Pancreas (tissue), 10 donors: ENCODE measurements around the gene DAPK2. TPM values are rescaled to one million over a fixed set of nuclear protein-coding genes. Genes with fewer than 3 reads are reported as not detected.

ENCODE experiments used
- ATAC-seq, 4 donors: fragments of 200-7000 bp; cut with Tn5 transposase; one replicate each; pipeline versions ENCODE4 v1.8.0 to v1.9.1; 2020; ENCODE audit warnings: mild to moderate bottlenecking in 4 of 4, moderate library complexity in 4 of 4
- DNase-seq, 6 donors: peaks; one replicate each; pipeline ENCODE4 v3.0.0-alpha.2; 2020
- FAIRE-seq: peaks from 2 replicates; lab custom pipeline; 2012; peaks lifted over from hg19 to GRCh38; lab: Jason Lieb, UNC
- H3K27ac ChIP-seq, 4 donors: fragments of 200-600 bp; sonication (generic); 1 replicate in 3 of 4; 2 replicates in 1 of 4; pipeline versions ENCODE4 v1.5.0 to v1.8.0; 2020
- H3K27me3 ChIP-seq, 4 donors: fragments of 200-600 bp; one replicate each; pipeline ENCODE4 v1.8.0; 2021
- H3K36me3 ChIP-seq, 3 donors: fragments of 200-600 bp; sonication (generic) in 1 of 3; one replicate each; pipeline versions ENCODE4 v1.5.0 to v1.8.0; 2020 to 2021
- H3K4me1 ChIP-seq, 3 donors: fragments of 200-600 bp; one replicate each; pipeline ENCODE4 v1.8.0; 2021
- H3K4me3 ChIP-seq, 4 donors: fragments of 200-600 bp; sonication (generic) in 2 of 4; one replicate each; pipeline versions ENCODE4 v1.5.0 to v1.8.0; 2020 to 2021
- H3K9me3 ChIP-seq, 4 donors: fragments of 200-600 bp; one replicate each; pipeline ENCODE4 v1.8.0; 2021
- WGBS, 2 donors: extraction: QIAGEN DNeasy Blood & Tissue Kit; methylation state at CpG; one replicate each; pipeline ENCODE4 v1.1.7; 2013; 5-methylcytosine and 5-hydroxymethylcytosine counted together
- intact Hi-C, 3 donors: fragments of 100-400 bp; cut with DNase I; formaldehyde crosslinking; loops; one replicate each; pipeline versions ENCODE4 v1.11.1 to v1.14.2; 2022
- polyA plus RNA-seq, 2 donors: library from polyadenylated mRNA; stranded (reverse); fragments of 200-250 nt; gene quantifications; one replicate each; pipeline ENCODE4 v1.2.3, GENCODE V29; 2013
- total RNA-seq, 6 donors: library from RNA; stranded (reverse); fragmentation: NEBNext Ultra II Directional in 4 of 6; extraction: Animal tissue kit (Norgen Biotek cat#: 25700) in 4 of 6; gene quantifications; one replicate each; pipeline versions ENCODE4 v1.2.1 to v1.2.4, GENCODE V29; 2021 to 2023
- TF ChIP-seq, protein P1 (sequence below), 4 donors: fragments of 200-600 bp; sonication (generic) in 3 of 4; IDR thresholded peaks; one replicate each; pipeline versions ENCODE4 v1.5.0 to v1.8.0; 2021; ENCODE audit warnings: antibody characterized with exemption in 4 of 4
- donor health status: healthy with polysubstance abuse.
- donor health status: DM: no; HTN: no; CAD: no; lungs with moderate emphysema.
- donor health status: DM: no; HTN: no; CAD: no.
- donor health status: control.
- donor health status: control.
- donor health status: Bipolar disorder and iron deficiency.
- donor health status: DM: yes; HTN: yes; CAD: no.
- donor health status: DM: no; HTN: no; CAD: no.
- donor health status: DM: no; HTN: no; CAD: no.
- donor health status: DM: yes; HTN: yes; CAD: no.

DAPK2 gene
- total and polyA plus RNA-seq, 8 donors, result 2.1 to 8.0 (median 5.4) TPM

DNA sequence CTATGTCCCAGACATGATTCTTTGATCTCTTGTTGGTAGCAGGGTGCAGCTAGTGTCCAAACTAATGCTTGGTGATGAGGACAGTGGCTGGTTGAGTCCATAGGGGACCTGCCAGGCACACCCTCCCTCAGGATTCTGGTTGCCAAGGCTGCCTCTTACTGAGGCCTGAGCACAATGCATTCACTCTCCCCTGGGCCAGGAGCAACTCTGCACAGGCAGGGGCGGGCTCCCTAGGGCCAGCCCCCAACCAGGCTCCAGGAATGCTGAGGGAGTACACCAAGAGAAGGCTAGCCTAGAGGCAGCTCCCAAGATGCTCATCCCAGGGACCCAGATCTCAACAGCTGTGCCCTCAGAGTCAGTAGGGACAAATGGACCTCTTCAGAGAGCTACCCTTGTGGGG lies 166.3 kb downstream of the DAPK2 start:
- no peak for ATAC-seq
- WGBS, 2 donors, result 100% methylated on average over 1 of the region's 1 CpG
- no peak for DNase-seq
- no peaks in the 10 kb centered on the region for H3K9me3 ChIP-seq
- TF ChIP-seq, protein P1, sequence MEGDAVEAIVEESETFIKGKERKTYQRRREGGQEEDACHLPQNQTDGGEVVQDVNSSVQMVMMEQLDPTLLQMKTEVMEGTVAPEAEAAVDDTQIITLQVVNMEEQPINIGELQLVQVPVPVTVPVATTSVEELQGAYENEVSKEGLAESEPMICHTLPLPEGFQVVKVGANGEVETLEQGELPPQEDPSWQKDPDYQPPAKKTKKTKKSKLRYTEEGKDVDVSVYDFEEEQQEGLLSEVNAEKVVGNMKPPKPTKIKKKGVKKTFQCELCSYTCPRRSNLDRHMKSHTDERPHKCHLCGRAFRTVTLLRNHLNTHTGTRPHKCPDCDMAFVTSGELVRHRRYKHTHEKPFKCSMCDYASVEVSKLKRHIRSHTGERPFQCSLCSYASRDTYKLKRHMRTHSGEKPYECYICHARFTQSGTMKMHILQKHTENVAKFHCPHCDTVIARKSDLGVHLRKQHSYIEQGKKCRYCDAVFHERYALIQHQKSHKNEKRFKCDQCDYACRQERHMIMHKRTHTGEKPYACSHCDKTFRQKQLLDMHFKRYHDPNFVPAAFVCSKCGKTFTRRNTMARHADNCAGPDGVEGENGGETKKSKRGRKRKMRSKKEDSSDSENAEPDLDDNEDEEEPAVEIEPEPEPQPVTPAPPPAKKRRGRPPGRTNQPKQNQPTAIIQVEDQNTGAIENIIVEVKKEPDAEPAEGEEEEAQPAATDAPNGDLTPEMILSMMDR (IDR thresholded peaks at IDR 0.05), result no peak
- no peaks in the 10 kb centered on the region for H3K36me3 ChIP-seq
- H3K4me3 ChIP-seq, result no peak overlapping the region
- FAIRE-seq, result no peak
- no peaks in the 10 kb centered on the region for H3K27me3 ChIP-seq
- no peak overlapping the region for H3K27ac ChIP-seq
- intact Hi-C loops, result no loop called here
- H3K4me1 ChIP-seq, result peaks cover 0 to 8% (median 0%) of the 10 kb centered on the region in 3 donors

DNA sequence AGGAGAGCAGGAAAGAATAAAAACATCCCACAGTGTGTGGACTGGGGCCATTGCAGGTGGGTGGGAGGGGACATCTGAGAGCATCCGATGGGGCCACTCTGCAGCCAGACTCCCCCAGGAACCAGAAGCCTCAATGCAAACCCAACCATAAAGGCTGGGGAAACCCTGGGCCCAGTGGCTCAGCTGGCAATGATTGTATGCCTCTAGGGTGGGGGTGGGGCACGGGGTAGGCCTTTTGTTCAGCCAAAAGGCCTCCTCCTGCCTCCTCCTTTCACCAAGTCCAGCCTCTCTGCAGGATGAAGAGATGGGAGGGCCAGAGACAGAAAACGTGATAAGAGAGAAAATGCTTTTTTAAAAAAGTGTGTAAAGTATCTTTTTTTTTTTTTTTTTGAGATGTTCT lies 167.1 kb downstream of the DAPK2 start:
- 62 to 93% methylated on average over 3 of the region's 3 CpGs for WGBS, 2 donors
- Histone ChIP-seq H3K4me1 (peaks cover 0 to 8% (median 0%) of the 10 kb centered on the region in 3 donors), H3K4me3 (no peak overlapping the region), H3K36me3 (no peaks in the 10 kb centered on the region), H3K27me3 (no peaks in the 10 kb centered on the region), H3K9me3 (no peaks in the 10 kb centered on the region), H3K27ac (no peak overlapping the region)
- ATAC-seq (no peak), FAIRE-seq (no peak), DNase-seq (no peak)
- intact Hi-C loops, result no loop called here
- TF ChIP-seq, protein P1 (IDR thresholded peaks at IDR 0.05), result no peak

GRCh38 chr15:63877713-63878271 lies 168.5 kb downstream of the DAPK2 start:
- ATAC-seq (no peak), DNase-seq (no peak), FAIRE-seq (no peak)
- 79 to 90% methylated on average over 4 to 5 of the region's 5 CpGs for WGBS, 2 donors
- Histone ChIP-seq H3K27me3 (no peaks in the 10 kb centered on the region), H3K27ac (no peak overlapping the region), H3K36me3 (no peaks in the 10 kb centered on the region), H3K4me3 (no peak overlapping the region), H3K9me3 (no peaks in the 10 kb centered on the region), H3K4me1 (peaks cover 0 to 8% (median 0%) of the 10 kb centered on the region in 3 donors)
- TF ChIP-seq, protein P1 (IDR thresholded peaks at IDR 0.05), result no peak
- intact Hi-C loops, result no loop called here

DNA sequence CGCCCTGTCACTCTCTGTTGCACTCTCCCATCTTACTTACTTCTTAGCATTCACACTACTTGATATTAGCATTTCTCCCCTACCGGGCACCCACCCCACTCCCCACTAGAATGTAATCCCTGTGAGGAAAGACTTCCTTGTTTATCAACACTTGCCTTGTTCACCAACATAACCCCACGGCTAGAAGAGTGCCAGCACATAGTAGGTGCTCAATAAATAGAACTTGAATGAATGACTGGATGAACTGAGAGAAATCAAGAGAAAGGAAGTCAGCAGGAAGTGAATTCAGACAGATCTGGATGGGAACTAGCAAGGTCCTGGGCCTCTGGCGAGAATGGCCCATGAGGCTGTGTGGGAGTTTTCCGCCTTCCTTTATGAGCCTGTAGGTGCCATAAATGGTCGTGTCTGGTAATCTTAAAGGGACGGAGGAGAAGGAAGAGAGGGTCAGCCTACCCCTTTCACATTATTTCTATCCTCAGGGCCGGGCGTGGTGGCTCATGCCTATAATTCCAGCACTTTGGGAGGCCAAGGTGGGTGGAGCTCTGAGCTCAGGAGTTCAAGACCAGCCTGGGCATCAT lies 170.1 kb downstream of the DAPK2 start:
- peaks cover 0 to 5% (median 0%) of the 10 kb centered on the region in 3 donors for H3K4me1 ChIP-seq
- H3K9me3 ChIP-seq, result no peaks in the 10 kb centered on the region
- 78 to 90% methylated on average over 9 of the region's 9 CpGs for WGBS, 2 donors
- no peaks in the 10 kb centered on the region for H3K27me3 ChIP-seq
- DNase-seq (no peak), ATAC-seq (no peak), FAIRE-seq (no peak)
- H3K36me3 ChIP-seq, result no peaks in the 10 kb centered on the region
- H3K27ac ChIP-seq, result no peak overlapping the region
- intact Hi-C loops, result no loop called here
- TF ChIP-seq, protein P1 (IDR thresholded peaks at IDR 0.05), result no peak
- H3K4me3 ChIP-seq, result no peak overlapping the region

- TF ChIP-seq, protein P1 (IDR thresholded peaks at IDR 0.05), result no peak
- ATAC-seq, result no peak
- Histone ChIP-seq H3K27me3 (no peaks in the 10 kb centered on the region), H3K4me1 (no peaks in the 10 kb centered on the region), H3K27ac (no peak overlapping the region), H3K36me3 (no peaks in the 10 kb centered on the region), H3K9me3 (no peaks in the 10 kb centered on the region), H3K4me3 (no peak overlapping the region)
- WGBS, 2 donors, result 65 to 71% methylated on average over 4 of the region's 4 CpGs
- intact Hi-C loops, result no loop called here
- no peak for FAIRE-seq
- DNase-seq, result no peak
Observed at GRCh38 chr15:63874616-63875015, 171.7 kb downstream of the DAPK2 start.
